ENCODE measurements around the gene C3orf33.
A peak's percentile ranks its signal among the peaks of the same experiment; 100 is the strongest.

DNA sequence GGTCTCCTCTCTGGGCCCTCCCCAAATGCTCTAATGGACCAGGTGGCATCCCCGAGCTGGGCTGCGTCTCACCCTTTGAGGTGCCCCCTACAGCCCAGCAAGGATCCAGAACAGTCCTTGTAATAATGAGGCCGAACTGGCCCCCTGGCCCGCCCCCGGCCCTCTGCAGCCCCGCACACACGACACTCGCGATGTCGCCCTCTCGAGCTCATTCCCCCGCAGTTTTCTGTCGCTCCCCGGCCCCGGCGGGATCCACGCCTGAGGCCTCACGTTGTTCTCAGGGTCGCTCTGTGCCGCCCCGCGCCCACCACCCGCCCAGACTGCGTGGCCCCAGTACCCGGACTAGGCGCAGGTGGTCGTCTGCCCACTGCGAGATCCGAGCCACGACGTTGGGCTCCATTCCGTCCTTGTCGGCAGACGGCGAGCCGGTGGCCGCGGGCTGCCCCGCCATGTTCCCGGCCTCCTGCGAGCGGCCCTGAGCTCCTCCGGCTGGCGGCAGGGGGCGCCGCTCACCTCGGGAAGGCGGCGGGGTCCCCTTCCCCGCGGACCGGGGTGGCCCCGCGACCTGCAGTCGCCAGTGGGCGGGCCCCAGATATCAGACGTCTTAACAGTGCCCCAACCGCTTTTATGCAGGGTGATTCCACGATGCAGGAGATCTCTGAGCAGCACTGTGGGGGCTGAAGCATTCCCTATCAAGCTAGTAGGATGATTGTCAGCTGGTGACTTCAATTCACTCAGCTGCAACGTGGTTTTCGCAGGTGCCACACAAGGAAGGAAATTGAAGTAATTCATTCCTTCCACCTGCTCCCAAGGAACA, at the start of gene C3orf33:
- TF ChIP-seq, protein P1, sequence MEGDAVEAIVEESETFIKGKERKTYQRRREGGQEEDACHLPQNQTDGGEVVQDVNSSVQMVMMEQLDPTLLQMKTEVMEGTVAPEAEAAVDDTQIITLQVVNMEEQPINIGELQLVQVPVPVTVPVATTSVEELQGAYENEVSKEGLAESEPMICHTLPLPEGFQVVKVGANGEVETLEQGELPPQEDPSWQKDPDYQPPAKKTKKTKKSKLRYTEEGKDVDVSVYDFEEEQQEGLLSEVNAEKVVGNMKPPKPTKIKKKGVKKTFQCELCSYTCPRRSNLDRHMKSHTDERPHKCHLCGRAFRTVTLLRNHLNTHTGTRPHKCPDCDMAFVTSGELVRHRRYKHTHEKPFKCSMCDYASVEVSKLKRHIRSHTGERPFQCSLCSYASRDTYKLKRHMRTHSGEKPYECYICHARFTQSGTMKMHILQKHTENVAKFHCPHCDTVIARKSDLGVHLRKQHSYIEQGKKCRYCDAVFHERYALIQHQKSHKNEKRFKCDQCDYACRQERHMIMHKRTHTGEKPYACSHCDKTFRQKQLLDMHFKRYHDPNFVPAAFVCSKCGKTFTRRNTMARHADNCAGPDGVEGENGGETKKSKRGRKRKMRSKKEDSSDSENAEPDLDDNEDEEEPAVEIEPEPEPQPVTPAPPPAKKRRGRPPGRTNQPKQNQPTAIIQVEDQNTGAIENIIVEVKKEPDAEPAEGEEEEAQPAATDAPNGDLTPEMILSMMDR (IDR thresholded peaks at IDR 0.05 in 8 of 11, conservative IDR thresholded peaks at IDR 0.05 in 3 of 11), result peak; percentile 57 to 94 (median 85)
- TF ChIP-seq POLR2A (IDR thresholded peaks at IDR 0.05), result no peak
- peak; percentile 56 to 81 (median 71) for TF ChIP-seq POLR2AphosphoS5 (IDR thresholded peaks at IDR 0.05)

Data from spleen (tissue), 7 donors.